Gastrocnemius medialis (tissue), 4 donors: Measurements from ENCODE around the gene AGAP3.

ENCODE experiments used
- POLR2A ChIP-seq, 2 donors: fragments of 450-650 bp; IDR thresholded peaks; one replicate each; pipeline ENCODE4 v1.6.1; 2017; ENCODE audit warnings: antibody characterized with exemption in 2 of 2, mild to moderate bottlenecking in 2 of 2, moderate library complexity in 2 of 2
- TF ChIP-seq, protein P1 (sequence below), 5 experiments: fragments of 450-650 bp in 3 of 5; fragments of 200-600 bp in 2 of 5; sonication (generic) in 2 of 5; IDR thresholded peaks in 4 of 5; conservative IDR thresholded peaks in 1 of 5; 1 replicate in 4 of 5; 2 replicates in 1 of 5; pipeline ENCODE4 v1.5.1; 2016 to 2019; ENCODE audit warnings: antibody characterized with exemption in 5 of 5, mild to moderate bottlenecking in 3 of 5, moderate library complexity in 3 of 5

DNA sequence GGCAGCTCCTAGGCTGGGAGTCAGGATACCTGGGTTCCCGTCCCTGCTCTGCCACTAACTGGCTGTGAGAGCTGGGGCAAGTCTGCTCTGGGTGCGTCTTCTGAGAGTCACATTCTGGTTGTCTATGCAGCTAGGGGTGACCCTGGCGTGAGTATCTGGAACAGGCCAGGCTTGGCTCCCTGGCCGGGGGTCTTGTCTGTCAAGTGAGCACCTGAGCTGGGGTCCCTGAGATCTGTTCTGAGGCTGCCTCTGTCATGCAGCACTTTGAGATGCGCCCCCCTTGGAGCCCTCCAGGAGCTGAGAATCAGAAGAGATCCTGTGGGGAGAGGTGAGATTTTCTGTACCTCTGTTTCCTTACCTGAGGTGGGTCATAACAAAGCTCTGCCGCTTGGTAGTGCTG is 7.5 kb downstream of the AGAP3 start:
- TF ChIP-seq, protein P1, sequence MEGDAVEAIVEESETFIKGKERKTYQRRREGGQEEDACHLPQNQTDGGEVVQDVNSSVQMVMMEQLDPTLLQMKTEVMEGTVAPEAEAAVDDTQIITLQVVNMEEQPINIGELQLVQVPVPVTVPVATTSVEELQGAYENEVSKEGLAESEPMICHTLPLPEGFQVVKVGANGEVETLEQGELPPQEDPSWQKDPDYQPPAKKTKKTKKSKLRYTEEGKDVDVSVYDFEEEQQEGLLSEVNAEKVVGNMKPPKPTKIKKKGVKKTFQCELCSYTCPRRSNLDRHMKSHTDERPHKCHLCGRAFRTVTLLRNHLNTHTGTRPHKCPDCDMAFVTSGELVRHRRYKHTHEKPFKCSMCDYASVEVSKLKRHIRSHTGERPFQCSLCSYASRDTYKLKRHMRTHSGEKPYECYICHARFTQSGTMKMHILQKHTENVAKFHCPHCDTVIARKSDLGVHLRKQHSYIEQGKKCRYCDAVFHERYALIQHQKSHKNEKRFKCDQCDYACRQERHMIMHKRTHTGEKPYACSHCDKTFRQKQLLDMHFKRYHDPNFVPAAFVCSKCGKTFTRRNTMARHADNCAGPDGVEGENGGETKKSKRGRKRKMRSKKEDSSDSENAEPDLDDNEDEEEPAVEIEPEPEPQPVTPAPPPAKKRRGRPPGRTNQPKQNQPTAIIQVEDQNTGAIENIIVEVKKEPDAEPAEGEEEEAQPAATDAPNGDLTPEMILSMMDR (IDR thresholded peaks at IDR 0.05 in 4 of 5, conservative IDR thresholded peaks at IDR 0.05 in 1 of 5): no peak
- TF ChIP-seq POLR2A (IDR thresholded peaks at IDR 0.05): no peak
